Heart left ventricle (tissue), 16 donors: Measurements from ENCODE around the gene CEP170B. TPM values are rescaled to one million over a fixed set of nuclear protein-coding genes. Genes with fewer than 3 reads are reported as not detected.

Experiments
- ATAC-seq, 4 donors: fragments of 200-7000 bp; cut with Tn5 transposase; one replicate each; pipeline ENCODE4 v1.9.1; 2020 to 2022; ENCODE audit warnings: moderate library complexity in 4 of 4, mild to moderate bottlenecking in 3 of 4, moderate number of reproducible peaks in 1 of 4
- DNase-seq, 5 donors: peaks; one replicate each; pipeline ENCODE4 v3.0.0-alpha.2; 2020
- H3K27ac ChIP-seq, 12 donors: fragments of 200-600 bp; sonication (generic) in 4 of 12; one replicate each; pipeline versions ENCODE4 v1.5.0 to v1.8.0; 2016 to 2022; ENCODE audit warnings: mild to moderate bottlenecking in 2 of 12
- H3K27me3 ChIP-seq, 9 donors: fragments of 200-600 bp; sonication (generic) in 2 of 9; one replicate each; pipeline versions ENCODE4 v1.5.1 to v1.8.0; 2016 to 2022; ENCODE audit warnings: mild to moderate bottlenecking in 3 of 9
- H3K36me3 ChIP-seq, 9 donors: fragments of 200-600 bp; sonication (generic) in 2 of 9; one replicate each; pipeline versions ENCODE4 v1.5.0 to v1.8.0; 2018 to 2022; ENCODE audit warnings: mild to moderate bottlenecking in 2 of 9
- H3K4me1 ChIP-seq, 12 donors: fragments of 200-600 bp; sonication (generic) in 4 of 12; one replicate each; pipeline versions ENCODE4 v1.5.0 to v1.8.0; 2016 to 2022; ENCODE audit warnings: mild to moderate bottlenecking in 3 of 12
- H3K4me3 ChIP-seq, 12 donors: fragments of 200-600 bp; sonication (generic) in 4 of 12; one replicate each; pipeline versions ENCODE4 v1.5.0 to v1.8.0; 2017 to 2022; ENCODE audit warnings: mild to moderate bottlenecking in 9 of 12, moderate library complexity in 4 of 12
- H3K9me3 ChIP-seq, 12 donors: fragments of 200-600 bp; sonication (generic) in 4 of 12; one replicate each; pipeline versions ENCODE4 v1.5.0 to v1.8.0; 2016 to 2022; ENCODE audit warnings: mild to moderate bottlenecking in 1 of 12
- CTCF ChIP-seq, 12 donors: fragments of 200-600 bp; sonication (generic) in 4 of 12; IDR thresholded peaks; one replicate each; pipeline versions ENCODE4 v1.5.0 to v1.8.0; 2018 to 2022; ENCODE audit warnings: antibody characterized with exemption in 12 of 12, mild to moderate bottlenecking in 5 of 12
- POLR2A ChIP-seq, 2 donors: fragments of 450-650 bp; IDR thresholded peaks; one replicate each; pipeline ENCODE4 v1.6.1; 2017; ENCODE audit warnings: antibody characterized with exemption in 2 of 2, mild to moderate bottlenecking in 2 of 2, moderate library complexity in 2 of 2
- WGBS, 4 donors: extraction: QIAGEN DNeasy Blood & Tissue Kit in 2 of 4; methylation state at CpG; one replicate each; pipeline versions ENCODE4 v1.1.5 to v1.1.7; 2013 to 2018; 5-methylcytosine and 5-hydroxymethylcytosine counted together
- intact Hi-C, 10 donors: fragments of 100-400 bp; cut with DNase I; formaldehyde crosslinking; loops; one replicate each; pipeline versions ENCODE4 v1.11.1 to v1.14.2; 2022
- polyA plus RNA-seq, 2 donors: library from polyadenylated mRNA; stranded (reverse); fragments of 200-250 nt; gene quantifications; one replicate each; pipeline ENCODE4 v1.2.3, GENCODE V29; 2013
- total RNA-seq, 9 donors: library from RNA; depleted of rRNA in 2 of 9; stranded (reverse); fragments of >200 nt in 2 of 9; fragmentation: NEBNext Ultra II Directional in 3 of 9; extraction: Animal tissue kit (Norgen Biotek cat#: 25700) in 3 of 9; gene quantifications; one replicate each; pipeline versions ENCODE4 v1.1.0 to v1.2.4, GENCODE V29; 2016 to 2023
- donor health status: ischemic (EF 13 %, LVEDD 7.1; RV severe dilation, severe dysfunction).
- donor health status: healthy with polysubstance abuse.
- donor health status: DM: no; HTN: yes; CAD: no.
- donor health status: DM: no; HTN: no; CAD: no.
- donor health status: ischemic (EF 25% LVEDD 6.9; RV normal size, moderate dysfunction).
- donor health status: ischemic (EF 25% LVEDD 5.7; RV mildly dilated, moderate dysfunction).
- donor health status: healthy.
- donor health status: DM: yes; HTN: yes; CAD: no.
- donor health status: ischemic (EF 35%, LVEDD 5.7; RV mildly dilated, moderate dysfunction).
- donor health status: nonischemic (EF 11% LVEDD 7.7; RV severe dilation, severe dysfunction).
- donor health status: DM: yes; HTN: yes; CAD: no.
- donor health status: PGD.
- donor health status: ischemic (EF 29% LVEDD 5.4; RV normal size, mild dysfunction).
- donor health status: nonischemic (EF 23%, LVEDD 6.1; RV moderate dilation, normal function).

The CEP170B gene
- total and polyA plus RNA-seq, 11 donors, result 7.5 to 21.9 (median 12.5) TPM

GRCh38 chr14:104931771-104932675 is 67.0 kb downstream of the CEP170B start:
- no peaks in the 10 kb centered on the region for H3K36me3 ChIP-seq
- 16 to 41% (median 26%) methylated on average over 32 to 64 of the region's 64 CpGs for WGBS, 4 donors
- peaks cover 0 to 18% (median 13%) of the 10 kb centered on the region in 12 donors for H3K4me1 ChIP-seq
- H3K9me3 ChIP-seq, result no peaks in the 10 kb centered on the region
- intact Hi-C loops, result loop anchor here in 3 of 10 donors (2.0 to 5.0 kb wide), 2 partner anchors 35 kb away; no protein-coding TSS in a partner anchor
- H3K4me3 ChIP-seq, result peak overlapping the region in 11 of 12 donors; percentile 55 to 86 (median 69)
- DNase-seq (peak in 2 of 5 donors; percentile 30 to 66), ATAC-seq (no peak)
- peaks cover 0 to 22% (median 5%) of the 10 kb centered on the region in 9 donors for H3K27me3 ChIP-seq
- H3K27ac ChIP-seq, result peak overlapping the region in 1 of 12 donors; percentile 76
- no peak for TF ChIP-seq CTCF (IDR thresholded peaks at IDR 0.05)
- no peak for TF ChIP-seq POLR2A (IDR thresholded peaks at IDR 0.05)

DNA sequence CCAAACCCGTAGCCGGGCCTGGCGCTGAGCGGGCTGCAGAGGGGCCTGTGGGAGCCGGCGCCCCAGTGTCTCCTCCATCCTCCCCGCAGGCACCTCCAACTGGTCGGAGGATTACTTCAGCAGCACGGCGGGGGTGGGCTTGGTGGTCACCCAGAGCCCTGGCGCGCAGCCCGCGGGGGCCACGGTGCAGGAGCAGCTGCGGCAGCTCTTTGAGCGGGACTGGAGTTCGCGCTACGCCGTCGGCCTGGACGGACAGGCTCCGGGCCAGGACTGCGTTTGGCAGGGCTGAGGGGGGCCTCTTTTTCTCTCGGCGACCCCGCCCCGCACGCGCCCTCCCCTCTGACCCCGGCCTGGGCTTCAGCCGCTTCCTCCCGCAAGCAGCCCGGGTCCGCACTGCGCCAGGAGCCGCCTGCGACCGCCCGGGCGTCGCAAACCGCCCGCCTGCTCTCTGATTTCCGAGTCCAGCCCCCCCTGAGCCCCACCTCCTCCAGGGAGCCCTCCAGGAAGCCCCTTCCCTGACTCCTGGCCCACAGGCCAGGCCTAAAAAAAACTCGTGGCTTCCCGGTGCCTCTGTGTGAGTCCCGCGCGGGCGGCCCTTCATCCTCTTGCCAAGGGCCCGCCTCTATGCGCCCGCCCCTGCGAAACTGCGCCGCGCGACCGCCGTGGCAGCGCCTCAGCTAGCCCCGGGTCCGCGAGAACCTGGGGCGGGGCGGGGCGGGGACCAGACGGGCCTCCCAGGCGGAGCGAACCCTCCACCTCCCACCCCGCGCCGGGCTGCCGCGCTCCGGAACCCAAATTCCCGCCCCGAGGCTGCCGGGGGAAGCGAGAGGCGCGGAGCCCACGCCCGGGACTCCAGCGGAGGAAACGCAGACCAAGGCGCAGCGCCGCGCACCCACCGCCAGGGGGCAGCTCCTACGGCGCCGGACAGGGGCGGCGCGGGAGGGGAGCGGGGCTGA is 67.9 kb downstream of the CEP170B start:
- H3K4me3 ChIP-seq, result peak overlapping the region; percentile 52 to 86 (median 69)
- H3K36me3 ChIP-seq, result no peaks in the 10 kb centered on the region
- 2 to 6% (median 4%) methylated on average over 59 to 100 of the region's 100 CpGs for WGBS, 4 donors
- peaks cover 0 to 18% (median 13%) of the 10 kb centered on the region in 12 donors for H3K4me1 ChIP-seq
- TF ChIP-seq POLR2A (IDR thresholded peaks at IDR 0.05) (no peak), CTCF (IDR thresholded peaks at IDR 0.05) (peak; percentile 60 to 81 (median 73))
- DNase-seq (peak; percentile 88 to 94 (median 88)), ATAC-seq (peak; percentile 67 to 90 (median 86))
- H3K27ac ChIP-seq, result peak overlapping the region in 7 of 12 donors; percentile 19 to 76 (median 57)
- intact Hi-C loops, result loop anchor here in 3 of 10 donors (1.0 to 5.0 kb wide), 3 partner anchors 34 to 112 kb away; no protein-coding TSS in a partner anchor
- no peaks in the 10 kb centered on the region for H3K9me3 ChIP-seq
- H3K27me3 ChIP-seq, result peaks cover 0 to 22% (median 5%) of the 10 kb centered on the region in 9 donors

GRCh38 chr14:104933746-104934733 is 69.0 kb downstream of the CEP170B start:
- Histone ChIP-seq H3K4me3 (peak overlapping the region; percentile 52 to 86 (median 69)), H3K27ac (peak overlapping the region in 2 of 12 donors; percentile 60 to 76), H3K9me3 (no peaks in the 10 kb centered on the region), H3K4me1 (peaks cover 0 to 19% (median 13%) of the 10 kb centered on the region in 12 donors), H3K36me3 (no peaks in the 10 kb centered on the region), H3K27me3 (peaks cover 0 to 22% (median 5%) of the 10 kb centered on the region in 9 donors)
- 11 to 30% (median 19%) methylated on average over 11 to 42 of the region's 42 CpGs for WGBS, 4 donors
- TF ChIP-seq POLR2A (IDR thresholded peaks at IDR 0.05) (no peak), CTCF (IDR thresholded peaks at IDR 0.05) (no peak)
- ATAC-seq (no peak), DNase-seq (peak in 1 of 5 donors; percentile 32)
- intact Hi-C loops, result loop anchor here in 3 of 10 donors (1.0 to 5.0 kb wide), 3 partner anchors 33 to 111 kb away; no protein-coding TSS in a partner anchor
